ENCODE measurements around the gene KLK7.

The KLK7 gene

DNA sequence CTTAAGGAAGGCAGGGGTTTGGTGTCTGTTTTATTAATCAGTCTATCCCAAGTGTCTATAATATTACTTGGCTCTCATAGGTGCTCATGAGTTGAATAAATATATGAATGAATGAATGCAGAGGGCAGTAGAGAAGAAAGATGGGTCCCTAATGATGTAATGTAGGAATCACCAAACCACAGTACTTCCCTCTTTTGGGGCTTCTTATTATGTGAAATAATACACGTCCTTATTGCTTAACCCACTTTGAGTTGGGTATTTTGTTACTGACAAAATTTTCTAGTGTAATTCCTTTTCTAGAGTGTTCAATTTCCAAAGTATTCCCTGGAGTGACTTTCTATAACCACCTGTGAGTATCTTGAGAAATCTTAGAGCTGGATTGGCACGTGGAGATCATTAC lies 44.1 kb downstream of the KLK7 start:
- no peak for DNase-seq (ENCODE audit: low read depth in 3 of 3, low spot score in 1 of 3)

DNA sequence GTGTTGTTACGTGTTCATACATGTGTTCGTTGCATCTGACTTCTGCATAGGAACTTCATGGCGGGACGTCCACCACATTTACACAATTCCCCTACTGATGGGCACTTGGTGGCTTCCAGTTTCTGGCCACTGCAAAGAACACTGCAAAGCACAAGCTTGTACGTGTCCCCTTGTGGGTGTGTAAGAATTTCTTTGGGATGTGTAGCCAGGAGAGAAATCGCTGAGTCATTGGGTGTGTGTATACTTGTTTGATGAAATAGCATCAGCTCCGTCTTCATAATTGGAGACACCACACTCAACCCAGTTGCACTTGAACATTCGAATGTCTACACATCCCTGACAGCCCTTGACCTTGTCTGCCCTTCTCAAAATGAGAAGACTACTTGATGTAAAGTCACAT lies 50.1 kb downstream of the KLK7 start:
- no peak for DNase-seq (ENCODE audit: low read depth in 3 of 3, low spot score in 1 of 3)

DNA sequence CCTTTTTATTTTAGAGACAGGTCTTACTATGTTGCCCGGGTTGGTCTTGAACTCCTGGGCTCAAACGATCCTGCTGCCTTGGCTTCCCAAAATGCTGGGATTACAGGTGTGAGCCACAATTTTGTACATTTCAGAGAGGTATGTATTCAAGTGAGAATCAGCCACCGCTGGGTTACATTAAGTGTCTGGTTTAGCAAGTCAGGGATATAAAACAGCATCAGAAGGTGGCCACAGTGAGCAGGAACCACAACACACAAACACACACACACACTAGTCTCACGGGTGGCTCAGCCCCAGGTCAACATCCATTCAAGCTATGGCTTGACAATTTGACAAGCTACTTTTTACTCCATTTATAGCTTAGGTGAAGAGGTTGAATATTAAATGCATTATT lies 51.0 kb downstream of the KLK7 start:
- DNase-seq (ENCODE audit: low read depth in 3 of 3, low spot score in 1 of 3) = no peak

GRCh38 chr19:50932018-50932689 lies 51.6 kb downstream of the KLK7 start:
- DNase-seq (ENCODE audit: low read depth in 3 of 3, low spot score in 1 of 3) = no peak

GRCh38 chr19:50931023-50931422 lies 52.7 kb downstream of the KLK7 start:
- no peak for DNase-seq (ENCODE audit: low read depth in 3 of 3, low spot score in 1 of 3)

- DNase-seq (ENCODE audit: low read depth in 3 of 3, low spot score in 1 of 3) = no peak
These were observed 54.9 kb downstream of the KLK7 start for GRCh38 chr19:50928831-50929230.
